K562 (cell line): ENCODE data around the gene PCK2. TPM values are rescaled to one million over a fixed set of nuclear protein-coding genes. Genes with fewer than 3 reads are reported as not detected.

Experiments
- BCOR ChIP-seq: fragments of 450-650 bp; IDR thresholded peaks from 2 replicates; pipeline ENCODE4 v1.6.1; 2016
- DMBX1 ChIP-seq: fragments of 250-450 bp; sonication (Bioruptor Pico); IDR thresholded peaks from 2 replicates; pipeline ENCODE4 v1.8.0; 2022; ENCODE audit warnings: inconsistent platforms, mild to moderate bottlenecking, moderate library complexity, borderline replicate concordance
- GABPB1 ChIP-seq: sonication (generic); formaldehyde crosslinking; IDR thresholded peaks from 2 replicates; pipeline ENCODE4 v1.8.0; 2022; ENCODE audit warnings: mild to moderate bottlenecking, missing genetic modification reagents
- HDAC1 ChIP-seq, 2 experiments: fragments of 450-650 bp; IDR thresholded peaks; 2 replicates each; pipeline ENCODE4 v1.6.1; 2016 to 2017; ENCODE audit warnings: inconsistent platforms in 1 of 2, mild to moderate bottlenecking in 1 of 2, moderate library complexity in 1 of 2
- MAX ChIP-seq: sonication (generic); formaldehyde crosslinking; IDR thresholded peaks from 2 replicates; pipeline ENCODE4 v1.9.0; 2022; ENCODE audit warnings: mild to moderate bottlenecking, missing genetic modification reagents
- MCM7 ChIP-seq, 2 experiments: fragments of 450-650 bp; IDR thresholded peaks; 2 replicates each; pipeline ENCODE4 v1.6.1; 2016 to 2018
- NELFE ChIP-seq: IDR thresholded peaks from 2 replicates; pipeline ENCODE4 v1.6.1; 2011; ENCODE audit warnings: mild to moderate bottlenecking; ENCODE audit not compliant: insufficient read depth, insufficient read length
- POLR2AphosphoS5 ChIP-seq: IDR thresholded peaks from 2 replicates; pipeline ENCODE4 v1.6.1; 2011; ENCODE audit warnings: mild to moderate bottlenecking, low read depth, low read length, moderate library complexity; ENCODE audit not compliant: control insufficient read depth, insufficient read depth
- POLR3G ChIP-seq: IDR thresholded peaks from 2 replicates; pipeline ENCODE4 v1.6.1; 2011; ENCODE audit not compliant: insufficient read length, insufficient replicate concordance; ENCODE audit errors: extremely low read depth
- PURB ChIP-seq: sonication (generic); formaldehyde crosslinking; IDR thresholded peaks from 2 replicates; pipeline ENCODE4 v1.9.0; 2021; ENCODE audit warnings: low read depth, mild to moderate bottlenecking, missing genetic modification reagents
- TSC22D4 ChIP-seq: fragments of 450-650 bp; IDR thresholded peaks from 2 replicates; pipeline ENCODE4 v1.6.1; 2016; ENCODE audit warnings: missing genetic modification characterization, missing biosample characterization, control low read depth
- YY1 ChIP-seq, 3 experiments: IDR thresholded peaks; 2 replicates each; pipeline ENCODE4 v1.6.1; 2011; ENCODE audit warnings: low read length in 2 of 3, mild to moderate bottlenecking in 2 of 3, moderate library complexity in 2 of 3, borderline replicate concordance in 1 of 3, control low read depth in 1 of 3, low read depth in 1 of 3; ENCODE audit not compliant: insufficient read depth in 3 of 3, insufficient replicate concordance in 2 of 3, control insufficient read depth in 1 of 3, insufficient read length in 1 of 3; ENCODE audit errors: extremely low read depth in 1 of 3
- ZBTB5 ChIP-seq: fragments of 450-650 bp; IDR thresholded peaks from 2 replicates; pipeline ENCODE4 v1.6.1; 2017; ENCODE audit warnings: antibody characterized with exemption
- ZNF224 ChIP-seq: sonication (generic); formaldehyde crosslinking; IDR thresholded peaks from 2 replicates; pipeline ENCODE4 v1.8.0; 2022; ENCODE audit warnings: mild to moderate bottlenecking, missing genetic modification reagents
- ZNF695 ChIP-seq: fragments of 450-650 bp; formaldehyde crosslinking; IDR thresholded peaks from 2 replicates; pipeline ENCODE4 v1.4.0; 2020; ENCODE audit warnings: mild to moderate bottlenecking, moderate library complexity
- ZNF830 ChIP-seq: fragments of 250-450 bp; sonication (Bioruptor Pico); IDR thresholded peaks from 2 replicates; pipeline ENCODE4 v1.5.0; 2021; ENCODE audit warnings: mild to moderate bottlenecking
- polyA plus RNA-seq, 8 experiments: library from polyadenylated mRNA; depleted of rRNA in 4 of 8; stranded (reverse) in 5 of 8; unstranded in 3 of 8; fragments of >200 nt; fragmentation: Nextera tagmentation in 2 of 8; fragmentation: Illumina TruSeq in 1 of 8; extraction: Ambion mirVana in 2 of 8; extraction: Trizol in 1 of 8; gene quantifications; 2 replicates each; pipeline versions ENCODE4 v1.2.1 to v1.2.3, GENCODE V29; 2011 to 2014; ENCODE audit warnings: inconsistent platforms in 1 of 8, missing spikeins in 1 of 8
- total RNA-seq, 7 experiments: library from RNA; depleted of rRNA in 6 of 7; stranded (reverse); fragments of >200 nt in 6 of 7; fragmentation: Illumina TruSeq in 2 of 7; extraction: Trizol in 2 of 7; gene quantifications; 2 replicates each; pipeline versions ENCODE4 v1.2.1 to v1.2.3, GENCODE V29; 2011 to 2021; ENCODE audit warnings: low replicate concordance in 1 of 7
- TF ChIP-seq, protein P1 (sequence below): IDR thresholded peaks from 3 replicates; pipeline ENCODE4 v1.6.1; 2011; ENCODE audit warnings: borderline replicate concordance, mild to moderate bottlenecking, moderate library complexity; ENCODE audit not compliant: insufficient read length; ENCODE audit errors: extremely low read depth
- TF ChIP-seq, protein P2 (sequence below), 2 experiments: fragments of 250-450 bp in 1 of 2; fragments of 450-650 bp in 1 of 2; sonication (Bioruptor Pico) in 1 of 2; IDR thresholded peaks; 2 replicates each; pipeline versions ENCODE4 v1.6.1 to v1.8.0; 2016 to 2021; ENCODE audit warnings: mild to moderate bottlenecking in 2 of 2, moderate library complexity in 2 of 2, missing compliant biosample characterization in 1 of 2, missing genetic modification characterization in 1 of 2
- TF ChIP-seq, protein P3 (sequence below): fragments of 250-450 bp; sonication (Bioruptor Pico); IDR thresholded peaks from 2 replicates; pipeline ENCODE4 v1.8.0; 2021; ENCODE audit warnings: borderline replicate concordance, mild to moderate bottlenecking, moderate library complexity; ENCODE audit not compliant: poor library complexity, severe bottlenecking

PCK2 gene
- total and polyA plus RNA-seq, 9 of the 15 experiments (the other 6 are each of a cell fraction or from before 2014, with no cell fraction given) = 3.3 to 60.9 (median 30.4) TPM

DNA sequence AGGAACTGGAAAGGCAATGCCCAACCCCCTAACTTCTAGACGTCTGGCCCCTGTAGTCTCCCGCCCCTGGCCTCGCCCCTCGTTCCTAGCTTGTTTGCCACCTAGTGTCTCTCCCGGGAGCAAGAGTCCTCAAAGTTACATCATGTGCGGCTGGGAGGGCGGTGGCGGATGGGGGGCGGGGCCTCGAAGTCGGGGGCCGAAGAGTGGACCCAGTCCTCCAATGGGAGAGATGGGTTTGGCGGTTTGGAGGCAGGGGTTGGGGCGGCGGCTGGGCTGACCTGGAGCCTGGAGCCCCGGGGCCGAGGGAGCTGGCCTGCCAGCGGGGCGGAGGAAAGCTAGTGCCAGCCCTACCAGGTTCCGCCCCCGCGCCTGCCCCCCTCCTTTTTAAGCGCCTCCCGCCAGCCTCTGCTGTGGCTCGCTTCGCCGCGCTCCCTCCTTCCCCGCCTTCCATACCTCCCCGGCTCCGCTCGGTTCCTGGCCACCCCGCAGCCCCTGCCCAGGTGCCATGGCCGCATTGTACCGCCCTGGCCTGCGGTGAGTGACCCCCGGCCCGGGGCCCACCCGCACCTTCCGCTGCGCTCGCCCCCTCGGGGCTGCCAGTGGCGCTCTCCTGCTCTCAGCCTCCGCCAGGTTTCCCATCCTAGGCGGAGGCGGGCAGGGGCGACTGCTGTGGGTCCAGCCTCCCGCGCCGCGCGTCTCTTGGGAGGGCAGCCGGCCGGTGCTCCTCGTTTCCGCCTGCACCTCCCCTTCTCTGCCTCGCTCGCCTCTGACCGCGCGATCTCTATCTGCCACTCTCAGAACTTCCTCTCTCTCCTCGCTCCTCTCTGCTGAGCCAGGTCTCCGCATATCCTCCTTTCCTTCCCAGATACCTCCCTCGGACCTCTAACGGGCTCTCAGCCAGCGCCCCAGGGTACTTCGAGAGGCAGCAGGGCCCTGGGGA, at the start of gene PCK2 (continued):
- TF ChIP-seq, protein P1, sequence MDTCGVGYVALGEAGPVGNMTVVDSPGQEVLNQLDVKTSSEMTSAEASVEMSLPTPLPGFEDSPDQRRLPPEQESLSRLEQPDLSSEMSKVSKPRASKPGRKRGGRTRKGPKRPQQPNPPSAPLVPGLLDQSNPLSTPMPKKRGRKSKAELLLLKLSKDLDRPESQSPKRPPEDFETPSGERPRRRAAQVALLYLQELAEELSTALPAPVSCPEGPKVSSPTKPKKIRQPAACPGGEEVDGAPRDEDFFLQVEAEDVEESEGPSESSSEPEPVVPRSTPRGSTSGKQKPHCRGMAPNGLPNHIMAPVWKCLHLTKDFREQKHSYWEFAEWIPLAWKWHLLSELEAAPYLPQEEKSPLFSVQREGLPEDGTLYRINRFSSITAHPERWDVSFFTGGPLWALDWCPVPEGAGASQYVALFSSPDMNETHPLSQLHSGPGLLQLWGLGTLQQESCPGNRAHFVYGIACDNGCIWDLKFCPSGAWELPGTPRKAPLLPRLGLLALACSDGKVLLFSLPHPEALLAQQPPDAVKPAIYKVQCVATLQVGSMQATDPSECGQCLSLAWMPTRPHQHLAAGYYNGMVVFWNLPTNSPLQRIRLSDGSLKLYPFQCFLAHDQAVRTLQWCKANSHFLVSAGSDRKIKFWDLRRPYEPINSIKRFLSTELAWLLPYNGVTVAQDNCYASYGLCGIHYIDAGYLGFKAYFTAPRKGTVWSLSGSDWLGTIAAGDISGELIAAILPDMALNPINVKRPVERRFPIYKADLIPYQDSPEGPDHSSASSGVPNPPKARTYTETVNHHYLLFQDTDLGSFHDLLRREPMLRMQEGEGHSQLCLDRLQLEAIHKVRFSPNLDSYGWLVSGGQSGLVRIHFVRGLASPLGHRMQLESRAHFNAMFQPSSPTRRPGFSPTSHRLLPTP = no peak
- no peak for TF ChIP-seq POLR3G
- no peak for TF ChIP-seq MCM7 (IDR thresholded peaks at IDR 0.05)
- no peak for TF ChIP-seq TSC22D4 (tag)
- peak in 1 of 2 experiments; percentile 43; a peak in 1 of 4 replicates for TF ChIP-seq HDAC1 (IDR thresholded peaks at IDR 0.05)
- 0 out of 2 replicates have a peak, but pooled peaks have one; percentile 33 for TF ChIP-seq ZNF830 (CRISPR knock-in tag)
- TF ChIP-seq, protein P2, sequence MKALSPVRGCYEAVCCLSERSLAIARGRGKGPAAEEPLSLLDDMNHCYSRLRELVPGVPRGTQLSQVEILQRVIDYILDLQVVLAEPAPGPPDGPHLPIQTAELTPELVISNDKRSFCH (CRISPR knock-in tag; IDR thresholded peaks at IDR 0.05) = no peak
- TF ChIP-seq, protein P2 (tag; IDR thresholded peaks at IDR 0.05) = 0 out of 2 replicates have a peak, but pooled peaks have one; percentile 37
- TF ChIP-seq PURB (CRISPR knock-in tag) = no peak
- peak; percentile 67; the same call in 1 of the 2 replicates for TF ChIP-seq GABPB1 (CRISPR knock-in tag)
- TF ChIP-seq POLR2AphosphoS5 = peak; percentile 50; the same call in 1 of the 2 replicates
- TF ChIP-seq MAX = no peak
- TF ChIP-seq NELFE = no peak
- TF ChIP-seq ZBTB5 = no peak
- TF ChIP-seq, protein P3, sequence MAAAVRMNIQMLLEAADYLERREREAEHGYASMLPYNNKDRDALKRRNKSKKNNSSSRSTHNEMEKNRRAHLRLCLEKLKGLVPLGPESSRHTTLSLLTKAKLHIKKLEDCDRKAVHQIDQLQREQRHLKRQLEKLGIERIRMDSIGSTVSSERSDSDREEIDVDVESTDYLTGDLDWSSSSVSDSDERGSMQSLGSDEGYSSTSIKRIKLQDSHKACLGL (CRISPR knock-in tag) = no peak
- TF ChIP-seq YY1 (IDR thresholded peaks at IDR 0.05; ENCODE audit: borderline replicate concordance in 1 of 3, control insufficient read depth in 1 of 3, extremely low read depth in 1 of 3, insufficient read depth in 3 of 3, insufficient read length in 1 of 3, insufficient replicate concordance in 2 of 3, low read depth in 1 of 3, low read length in 2 of 3) = peak in 1 of 3 experiments; percentile 39
- TF ChIP-seq ZNF224 = no peak
- TF ChIP-seq BCOR = 0 out of 2 replicates have a peak, but pooled peaks have one; percentile 27
- no peak for TF ChIP-seq DMBX1 (CRISPR knock-in tag)
- no peak for TF ChIP-seq ZNF695
